GM21619 (cell line): ENCODE data around the gene TMEM63C.

Experiments used
- ATAC-seq: cut with Tn5 transposase; IDR thresholded peaks from one replicate; pipeline ENCODE4 v1.9.1; 2021; ENCODE audit not compliant: unreplicated experiment

Gene TMEM63C

DNA sequence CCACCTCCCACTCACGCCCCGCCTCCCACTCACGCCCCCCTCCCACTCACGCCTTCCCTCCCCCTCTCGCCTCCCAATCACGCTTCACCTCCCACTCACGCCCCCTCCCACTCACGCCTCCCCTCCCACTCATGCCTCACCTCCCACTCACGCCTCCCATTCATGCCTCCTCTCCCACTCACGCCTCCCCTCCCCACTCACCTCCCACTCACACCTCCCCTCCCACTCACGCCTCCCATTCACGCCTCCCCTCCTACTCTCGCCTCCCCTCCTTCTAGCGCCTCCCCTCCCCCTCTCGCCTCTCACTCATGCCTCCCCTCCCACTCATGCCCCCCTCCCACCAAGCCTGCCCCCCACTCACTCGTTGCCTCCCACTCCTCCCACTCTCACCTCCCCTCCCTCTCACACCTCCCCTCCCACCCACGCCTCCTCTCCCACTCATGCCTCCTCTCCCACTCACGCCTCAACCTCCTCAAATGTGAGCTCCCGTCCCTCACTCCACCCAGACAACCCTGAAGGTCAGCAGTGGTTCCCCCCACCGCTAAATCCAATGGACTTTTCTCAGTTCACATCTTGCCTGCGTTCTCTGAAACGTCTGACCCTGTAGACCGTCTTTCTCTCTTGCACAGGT, 39.8 kb downstream of the TMEM63C start:
- no peak for ATAC-seq

DNA sequence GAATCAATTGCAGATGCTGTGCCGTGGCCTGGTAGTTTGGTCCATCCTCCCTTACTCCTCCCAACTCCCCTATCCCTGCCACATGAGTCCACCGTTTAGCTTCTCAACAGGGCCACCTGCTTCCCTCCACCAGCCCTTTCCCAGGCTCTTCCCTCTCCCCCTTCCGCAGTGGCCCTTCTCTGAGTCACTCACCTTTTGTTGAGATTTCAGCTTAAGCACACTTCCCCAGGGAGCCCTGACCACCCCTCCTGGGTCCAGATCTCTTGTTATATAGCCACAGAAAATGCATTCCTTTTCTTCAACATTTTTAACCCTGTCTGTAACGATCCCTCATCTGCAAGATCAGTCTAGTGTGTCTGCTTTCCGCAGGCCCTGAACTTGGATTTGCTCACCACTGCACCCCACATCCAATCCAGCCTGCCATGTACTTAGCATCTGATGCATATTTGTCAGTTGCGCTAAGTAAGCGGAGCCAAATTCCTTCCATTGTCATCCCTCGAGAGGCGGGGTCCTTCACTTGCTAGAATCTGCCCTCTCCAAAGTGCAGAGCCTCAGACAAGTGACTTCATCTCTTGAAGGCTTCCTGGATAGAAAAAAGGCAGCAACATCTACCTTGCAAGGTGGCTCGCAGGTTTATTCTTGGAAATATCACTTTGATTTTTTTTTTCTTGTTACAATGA, 41.1 kb downstream of the TMEM63C start:
- no peak for ATAC-seq

DNA sequence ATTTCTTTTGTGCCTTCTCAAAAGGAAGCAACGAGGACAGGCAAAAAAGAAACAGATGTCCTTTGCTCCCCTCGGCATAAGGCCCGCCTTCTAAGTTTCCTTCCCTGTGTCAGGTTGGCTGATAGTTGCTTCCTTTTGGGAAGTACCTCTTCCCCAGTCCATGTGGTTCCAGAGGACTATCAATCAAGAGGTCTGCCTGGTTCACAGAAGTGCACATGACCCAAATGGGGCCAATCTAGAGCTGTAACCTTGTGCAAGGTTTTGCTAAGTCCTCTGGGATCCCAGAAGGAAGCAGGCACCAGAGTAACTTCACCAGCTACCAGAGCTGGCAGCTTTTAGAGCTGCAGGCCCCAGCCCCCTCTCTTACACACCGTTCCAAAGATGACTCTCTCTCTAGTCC, 42.6 kb downstream of the TMEM63C start:
- ATAC-seq, result no peak

DNA sequence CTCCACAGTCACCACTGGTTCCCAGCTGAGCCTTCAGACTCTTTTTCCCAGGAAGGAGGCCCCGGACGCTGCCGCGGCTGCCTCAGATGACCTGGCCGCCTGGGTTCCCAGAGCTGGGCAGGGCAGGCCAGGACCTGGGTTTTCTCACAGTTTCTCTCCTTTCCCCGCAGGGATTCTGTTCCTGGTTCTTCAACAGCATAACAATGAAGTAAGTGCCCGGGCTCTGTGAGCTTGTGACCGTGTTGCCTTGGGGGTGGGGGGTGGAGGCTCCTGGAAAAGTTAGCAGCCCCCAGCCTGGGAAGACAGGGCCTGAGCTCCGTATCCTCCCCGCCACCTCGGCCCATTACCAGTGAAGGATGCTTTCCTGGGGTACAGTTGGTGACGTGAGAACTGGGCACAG, 43.7 kb downstream of the TMEM63C start:
- no peak for ATAC-seq

DNA sequence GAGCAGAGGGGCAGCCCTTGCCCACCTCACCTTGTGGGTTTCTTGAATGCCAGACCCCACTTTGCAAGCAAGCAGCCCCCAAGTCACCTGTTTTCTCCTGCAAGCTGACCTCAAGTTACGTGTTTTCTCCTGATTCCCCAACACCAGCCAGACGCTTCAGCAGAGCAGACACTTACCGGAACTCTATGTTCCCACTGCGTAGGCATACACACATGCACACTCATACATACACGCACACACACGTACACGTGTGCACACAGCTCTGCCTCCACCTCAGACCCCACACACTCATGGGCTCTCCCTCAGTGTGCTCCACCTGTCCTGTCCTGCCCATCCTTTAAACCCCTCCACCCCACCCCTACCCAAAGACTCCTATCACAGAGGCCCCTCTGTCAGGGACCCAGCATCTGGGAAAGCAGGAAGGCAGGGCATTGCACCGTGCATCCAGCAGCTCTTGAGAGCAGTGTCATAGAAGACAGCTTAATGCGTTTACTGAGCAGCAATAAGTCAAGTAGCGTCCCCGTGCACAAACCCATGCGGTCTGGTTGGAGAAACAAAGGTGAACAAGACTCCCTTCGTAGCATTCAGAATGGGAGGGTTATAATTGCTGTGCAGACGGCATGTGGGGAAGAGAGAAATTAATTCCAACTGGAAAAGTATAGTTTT, 44.4 kb downstream of the TMEM63C start:
- no peak for ATAC-seq

DNA sequence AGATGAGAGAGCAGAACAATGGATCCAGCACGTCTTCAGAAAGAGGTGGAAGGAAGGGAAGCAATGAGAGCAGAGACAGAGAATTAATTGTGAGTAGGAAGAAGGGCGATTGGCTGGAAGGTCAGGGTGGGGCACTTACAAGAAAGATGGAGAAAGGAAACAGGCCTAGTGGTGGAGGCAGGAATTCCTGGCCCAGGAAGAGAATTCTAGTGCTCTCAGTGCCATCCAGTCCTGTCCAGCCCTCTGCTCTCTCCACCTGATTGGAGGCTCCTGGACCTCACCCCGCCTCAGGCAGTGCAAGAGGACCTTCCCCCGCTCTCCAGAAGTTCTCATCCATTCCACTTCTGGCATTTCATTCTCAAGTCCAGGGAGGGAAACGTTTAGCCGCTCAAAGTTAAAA, 46.5 kb downstream of the TMEM63C start:
- ATAC-seq, result no peak

DNA sequence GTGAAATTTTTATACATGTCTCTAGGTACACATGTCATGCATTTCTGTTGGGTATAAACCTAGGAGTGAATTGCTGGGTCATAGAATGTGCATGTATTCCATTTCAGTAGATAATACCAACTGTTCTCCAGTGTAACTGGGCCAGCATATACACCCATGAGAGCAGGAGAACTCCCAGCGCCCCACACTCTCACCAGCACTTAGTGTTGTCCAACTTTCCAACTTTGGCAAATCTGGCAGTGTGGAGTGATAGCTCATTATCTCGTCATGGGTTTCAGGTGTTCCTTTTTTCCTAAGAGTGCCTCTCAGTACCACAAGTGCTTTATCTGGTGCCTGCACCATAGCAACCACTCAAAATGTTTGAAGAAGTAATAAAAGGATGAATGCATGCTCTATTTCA, 49.3 kb downstream of the TMEM63C start:
- no peak for ATAC-seq

DNA sequence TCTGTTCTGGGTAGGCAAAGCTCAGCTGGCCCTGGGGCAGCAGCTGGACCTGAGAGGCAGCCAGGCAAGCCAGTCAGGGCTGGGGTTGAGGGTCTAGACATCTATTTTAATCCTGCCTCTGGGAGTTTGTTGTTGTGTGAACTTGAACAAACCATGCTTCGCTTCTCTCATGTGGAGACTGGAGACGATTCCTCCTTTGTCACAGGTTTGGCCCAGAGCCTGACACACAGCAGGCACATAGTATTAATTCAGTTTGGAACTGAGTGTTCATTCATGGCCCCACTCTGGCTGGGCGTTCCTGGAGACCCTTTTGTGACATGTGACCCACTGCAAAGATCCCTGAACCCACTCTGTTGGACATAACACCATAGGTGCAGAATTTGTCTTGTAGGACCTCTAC, 50.1 kb downstream of the TMEM63C start:
- ATAC-seq, result no peak

DNA sequence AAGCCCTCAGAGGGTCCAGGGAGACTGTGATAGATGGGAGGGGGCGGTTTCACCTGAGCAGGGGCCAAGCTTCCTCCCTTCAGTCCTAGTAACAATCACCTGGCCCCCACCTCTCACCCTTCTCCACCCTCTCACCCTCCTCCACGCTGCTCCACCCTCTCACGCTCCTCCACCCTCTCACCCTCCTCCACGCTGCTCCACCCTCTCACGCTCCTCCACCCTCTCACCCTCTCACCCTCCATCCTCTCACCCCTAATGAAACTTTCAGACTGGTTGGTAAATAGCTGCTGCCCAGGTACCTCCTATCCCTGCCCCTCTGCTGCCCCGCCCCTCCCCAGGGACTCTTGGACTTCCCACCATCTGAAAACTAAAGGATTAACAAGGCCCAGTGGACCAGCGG, 55.2 kb downstream of the TMEM63C start:
- ATAC-seq, result no peak

DNA sequence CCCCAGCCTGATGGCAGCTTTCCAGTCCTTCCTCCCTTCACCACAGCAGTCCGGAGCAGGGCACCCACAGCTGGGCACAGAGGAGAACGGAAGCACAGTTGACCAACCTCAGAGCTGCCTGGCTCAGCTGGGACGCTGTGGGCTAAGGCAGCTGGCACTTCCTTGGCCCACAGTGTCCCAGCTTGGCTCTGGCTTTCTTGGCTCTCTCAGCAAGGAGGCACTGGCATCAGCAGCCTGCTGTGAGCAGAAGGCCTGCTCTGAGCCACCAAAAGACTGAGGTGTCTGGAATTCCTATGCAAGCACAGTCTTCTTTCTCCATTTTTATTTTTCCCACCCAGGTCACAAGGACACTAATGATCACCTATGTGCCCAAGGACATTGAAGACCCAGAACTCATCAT, 56.8 kb downstream of the TMEM63C start:
- ATAC-seq, result no peak

DNA sequence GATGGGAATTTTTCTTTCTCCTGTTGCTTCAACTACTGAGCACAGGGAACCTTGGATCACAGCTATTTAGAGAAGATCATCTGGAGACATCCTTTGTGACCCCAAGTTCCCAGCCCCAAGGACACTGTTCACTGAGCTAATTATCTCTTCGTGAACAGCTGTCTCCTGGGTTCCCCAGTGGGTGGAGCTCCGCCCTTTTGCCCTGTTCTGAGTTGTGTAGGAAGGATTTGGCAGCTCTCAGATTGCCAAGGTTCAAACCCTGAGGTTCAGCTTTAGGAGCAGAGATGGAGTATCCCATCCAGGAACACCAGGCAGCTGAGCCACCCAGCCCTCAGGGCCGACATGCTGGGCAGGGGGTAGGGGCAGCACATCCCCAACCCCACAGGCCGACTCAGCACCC, 57.4 kb downstream of the TMEM63C start:
- ATAC-seq, result no peak

DNA sequence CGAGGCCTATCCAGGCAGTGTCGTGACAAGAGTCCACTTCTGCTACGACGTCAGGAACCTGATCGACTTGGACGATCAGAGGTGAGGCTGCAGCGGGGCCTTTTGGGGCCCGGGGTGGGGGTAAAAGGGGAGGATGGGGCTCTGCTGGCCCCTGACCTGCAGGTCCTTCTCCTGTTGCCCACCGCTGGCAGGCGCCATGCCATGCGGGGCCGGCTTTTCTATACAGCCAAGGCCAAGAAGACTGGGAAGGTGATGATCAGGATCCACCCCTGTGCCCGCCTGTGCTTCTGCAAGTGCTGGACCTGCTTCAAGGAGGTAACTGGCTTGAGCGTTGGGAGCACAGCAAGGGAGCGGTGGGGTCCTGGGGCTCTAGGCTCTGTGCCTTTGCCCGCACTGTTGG, 57.8 kb downstream of the TMEM63C start:
- ATAC-seq, result no peak

DNA sequence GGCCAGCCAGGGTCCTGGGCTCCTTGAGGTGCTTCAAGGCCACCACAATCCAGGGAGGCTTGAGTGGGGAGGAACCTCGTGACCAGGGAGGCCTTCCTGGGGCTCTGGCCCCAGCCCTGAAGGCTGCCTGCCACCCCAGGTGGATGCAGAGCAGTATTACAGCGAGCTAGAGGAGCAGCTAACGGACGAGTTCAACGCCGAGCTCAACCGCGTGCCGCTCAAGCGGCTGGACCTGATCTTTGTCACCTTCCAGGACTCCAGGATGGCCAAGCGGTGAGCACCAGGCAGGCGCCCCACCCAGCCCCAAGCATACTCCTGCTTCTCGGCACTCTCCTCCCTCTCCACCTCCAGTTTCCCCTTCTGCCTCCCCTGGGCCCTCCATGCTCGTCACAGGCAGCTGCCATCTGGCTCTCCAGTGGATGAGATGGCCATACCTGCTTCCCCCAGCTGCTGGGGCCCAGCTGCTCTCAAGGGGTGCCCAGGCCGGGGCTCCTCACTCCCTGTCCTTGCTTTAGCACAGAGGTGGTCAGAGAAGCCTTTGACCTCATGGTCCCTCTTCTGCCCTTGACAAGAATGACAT, 58.8 kb downstream of the TMEM63C start:
- ATAC-seq, result no peak

DNA sequence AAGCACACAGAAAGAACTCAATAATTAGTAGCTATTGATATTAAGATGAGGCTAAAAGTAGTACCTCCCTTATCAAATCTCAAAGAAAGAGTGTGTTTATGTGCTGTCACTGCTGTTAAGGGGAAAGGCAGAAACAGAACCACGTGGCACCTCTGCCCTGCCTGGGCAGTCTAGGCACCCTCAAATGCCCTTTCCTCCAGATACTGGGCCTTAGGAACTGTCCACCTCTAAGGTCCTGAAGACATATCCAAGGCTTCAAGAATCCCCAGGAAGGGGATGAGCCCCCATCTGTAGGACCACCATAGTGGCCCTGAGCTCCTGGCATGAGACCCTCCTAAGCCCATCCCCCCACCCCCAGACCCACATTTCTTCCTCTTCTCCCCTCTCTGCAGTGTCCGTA, 60.4 kb downstream of the TMEM63C start:
- no peak for ATAC-seq

DNA sequence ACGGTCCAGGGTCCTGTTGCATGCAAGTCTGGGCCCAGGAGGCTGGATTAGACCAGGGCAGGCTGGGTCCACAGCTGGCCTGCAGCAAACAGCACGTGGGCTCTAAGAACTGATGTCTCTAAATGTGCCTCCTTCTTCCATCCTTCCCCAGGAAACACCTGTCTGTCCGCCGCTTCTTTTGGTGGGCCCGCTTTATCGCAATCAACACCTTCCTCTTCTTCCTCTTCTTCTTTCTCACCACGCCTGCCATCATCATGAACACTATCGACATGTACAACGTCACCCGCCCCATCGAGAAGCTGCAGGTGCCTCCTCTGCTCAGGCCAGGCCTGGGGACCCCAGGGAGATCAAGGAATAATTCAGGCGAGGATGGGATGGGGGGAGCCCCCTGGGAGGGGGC, 61.2 kb downstream of the TMEM63C start:
- no peak for ATAC-seq

DNA sequence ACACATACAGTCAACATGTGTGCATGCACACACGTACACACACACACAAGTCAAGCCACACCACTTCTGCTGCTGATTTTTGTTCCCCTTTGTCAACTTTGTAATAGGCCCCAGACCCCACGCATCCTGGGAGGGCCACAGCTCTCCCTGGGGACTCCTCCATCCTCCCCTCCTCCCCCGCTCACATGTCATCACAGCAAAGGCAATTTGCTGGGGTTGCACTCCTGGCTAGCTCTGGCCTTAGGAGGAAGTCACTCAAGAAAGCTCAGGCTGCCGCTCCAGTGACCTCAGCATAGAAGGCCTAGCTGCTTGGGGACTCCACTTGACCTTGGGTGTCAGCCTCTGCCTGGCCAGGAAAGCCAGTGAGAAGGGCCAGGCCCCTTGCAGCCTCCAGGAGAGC, 62.3 kb downstream of the TMEM63C start:
- no peak for ATAC-seq

DNA sequence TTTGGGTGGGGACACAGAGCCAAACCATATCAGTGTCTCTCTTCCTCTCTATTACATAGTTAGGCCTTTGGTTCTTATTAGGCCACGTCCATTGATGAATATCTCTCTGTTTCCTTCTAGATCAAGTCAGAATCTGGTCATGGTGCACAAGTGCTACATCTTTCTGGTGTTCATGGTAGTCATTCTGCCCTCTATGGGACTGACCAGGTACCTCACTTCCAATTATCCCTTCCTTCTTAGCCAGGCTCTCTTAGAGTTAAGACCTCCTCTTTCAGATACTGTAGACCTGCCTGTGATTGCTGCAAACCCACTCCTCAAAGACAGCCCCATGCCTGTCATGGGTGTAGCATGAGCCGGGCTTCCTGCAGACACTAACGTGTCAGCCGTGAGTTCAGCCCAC, 64.2 kb downstream of the TMEM63C start:
- no peak for ATAC-seq

DNA sequence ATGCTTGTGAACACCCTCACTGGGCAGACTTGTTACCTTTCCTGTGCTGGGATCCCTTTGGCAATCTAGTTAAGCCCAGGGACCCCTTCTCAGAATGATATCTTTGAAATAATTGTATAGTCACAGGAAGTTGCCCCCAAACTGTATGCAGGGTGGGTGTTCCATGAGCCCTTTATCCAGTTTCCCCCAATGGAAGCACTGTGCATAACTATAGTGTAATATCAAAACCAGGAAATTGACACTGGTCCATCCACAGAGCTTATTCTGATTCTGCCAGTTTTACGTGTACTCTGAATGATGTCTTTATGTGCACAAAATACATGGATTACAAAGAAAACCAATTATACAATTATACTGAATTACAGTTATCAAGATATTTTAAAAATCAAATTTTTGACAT, 65.2 kb downstream of the TMEM63C start:
- ATAC-seq, result no peak

DNA sequence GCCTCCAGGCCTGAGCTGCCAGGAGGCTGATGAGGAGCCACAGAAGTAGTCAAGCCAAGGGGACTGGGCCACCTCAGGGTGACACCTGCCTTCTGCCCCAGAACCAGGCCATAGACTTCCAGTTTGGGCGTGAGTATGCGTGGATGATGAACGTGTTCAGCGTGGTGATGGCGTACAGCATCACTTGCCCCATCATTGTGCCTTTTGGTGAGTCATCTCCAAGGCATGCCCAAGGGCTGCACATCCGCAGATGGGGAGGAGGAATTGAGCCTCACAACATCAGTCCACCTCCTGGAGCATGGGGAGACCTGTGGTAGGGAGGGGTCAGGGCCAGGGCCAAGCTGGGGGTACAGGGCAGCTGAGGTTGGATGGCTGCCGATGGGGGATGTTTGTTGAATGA, 67.1 kb downstream of the TMEM63C start:
- no peak for ATAC-seq

DNA sequence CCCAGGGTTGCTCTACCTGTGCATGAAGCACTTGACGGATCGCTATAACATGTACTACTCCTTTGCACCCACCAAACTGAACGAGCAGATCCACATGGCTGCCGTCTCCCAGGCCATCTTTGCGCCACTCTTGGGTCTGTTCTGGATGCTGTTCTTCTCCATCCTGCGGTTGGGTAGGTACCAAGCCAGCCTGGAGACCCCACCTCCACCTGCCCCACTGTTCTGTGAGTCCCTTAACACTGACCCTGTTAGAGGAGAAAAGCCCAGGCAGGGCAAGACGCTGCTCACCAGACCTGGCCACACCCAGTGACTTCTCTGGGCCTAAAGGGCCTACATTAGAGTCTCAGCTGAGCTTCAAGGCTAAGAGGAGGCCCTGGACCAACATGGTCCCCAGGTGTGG, 67.7 kb downstream of the TMEM63C start:
- ATAC-seq, result no peak

DNA sequence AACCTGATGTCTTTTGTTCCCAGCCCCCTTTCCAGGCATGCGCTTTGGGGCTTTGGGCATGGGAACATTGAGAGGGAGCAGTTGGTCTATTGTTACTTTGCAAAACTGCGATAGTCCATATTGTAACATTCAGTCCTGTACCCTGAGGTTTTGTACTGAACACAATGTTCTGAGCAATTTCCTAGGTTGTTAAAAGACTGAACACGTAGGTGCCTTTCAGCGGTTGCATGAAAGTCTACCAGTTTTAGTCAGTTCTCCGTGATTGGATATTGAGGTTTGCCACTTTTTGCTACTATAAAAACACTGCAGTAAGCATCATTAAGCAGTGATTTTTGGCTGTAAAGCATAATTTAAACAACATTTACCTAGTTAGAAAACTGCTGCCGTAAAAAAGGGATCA, 69.3 kb downstream of the TMEM63C start:
- no peak for ATAC-seq

DNA sequence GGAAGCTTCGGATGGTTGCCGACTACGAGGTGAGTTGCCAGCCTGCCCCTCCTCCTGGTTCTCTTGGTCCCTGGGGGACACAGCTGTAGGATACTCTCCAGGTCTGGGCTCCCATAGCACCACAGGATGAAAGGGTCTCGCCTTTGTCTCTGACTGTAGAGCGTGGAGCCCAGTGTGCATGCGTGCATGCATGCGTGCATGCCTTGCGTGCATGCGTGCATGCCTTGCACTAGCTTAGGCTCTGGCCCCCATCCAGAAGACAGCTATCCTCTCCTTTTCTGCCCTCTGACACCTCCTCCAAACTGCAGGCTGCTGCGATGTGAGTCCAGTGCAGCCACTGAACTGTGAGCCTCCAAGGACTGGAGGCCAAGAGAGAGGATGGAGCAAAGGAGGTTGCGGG, 70.3 kb downstream of the TMEM63C start:
- no peak for ATAC-seq
